ENCODE results near the gene NR4A3. TPM values are rescaled to one million over a fixed set of nuclear protein-coding genes. Genes with fewer than 3 reads are reported as not detected.
"Not testable (repeated sequence)": the region's sequence is repeated elsewhere in the genome, so short reads cannot be mapped to it uniquely, and the experiment has no call there.

The NR4A3 gene
- total RNA-seq, 1 donor from 2014 or later, result 0.05 TPM

- no peak for DNase-seq (ENCODE audit: low read depth)
These were observed 10.8 kb downstream of the NR4A3 start for GRCh38 chr9:99832558-99832864.

GRCh38 chr9:99833735-99834134 is 12.1 kb downstream of the NR4A3 start:
- DNase-seq (ENCODE audit: low read depth), result no peak

- no peak for DNase-seq (ENCODE audit: low read depth)
These were observed 12.8 kb downstream of the NR4A3 start for GRCh38 chr9:99834474-99834873.

GRCh38 chr9:99835142-99835541 is 13.5 kb downstream of the NR4A3 start:
- no peak for DNase-seq (ENCODE audit: low read depth)

GRCh38 chr9:99835581-99835980 is 13.9 kb downstream of the NR4A3 start:
- DNase-seq (ENCODE audit: low read depth), result no peak

GRCh38 chr9:99840072-99840471 is 18.4 kb downstream of the NR4A3 start:
- no peak for DNase-seq (ENCODE audit: low read depth)

GRCh38 chr9:99845063-99845462 is 23.4 kb downstream of the NR4A3 start:
- no peak for DNase-seq (ENCODE audit: low read depth)

- DNase-seq (ENCODE audit: low read depth), result no peak
These were observed 26.8 kb downstream of the NR4A3 start for GRCh38 chr9:99848447-99848846.

GRCh38 chr9:99850736-99851499 is 29.2 kb downstream of the NR4A3 start:
- no peak for DNase-seq (ENCODE audit: low read depth)

GRCh38 chr9:99851500-99851822 is 29.8 kb downstream of the NR4A3 start:
- DNase-seq (ENCODE audit: low read depth), result no peak

- no peak for DNase-seq (ENCODE audit: low read depth)
These were observed 30.9 kb downstream of the NR4A3 start for GRCh38 chr9:99852617-99853016.

- DNase-seq (ENCODE audit: low read depth), result no peak
These were observed 33.9 kb downstream of the NR4A3 start for GRCh38 chr9:99855467-99856176.

- not testable (repeated sequence) for DNase-seq (ENCODE audit: low read depth)
These were observed 35.9 kb downstream of the NR4A3 start for GRCh38 chr9:99857576-99857975.

GRCh38 chr9:99858087-99858486 is 36.4 kb downstream of the NR4A3 start:
- DNase-seq (ENCODE audit: low read depth), result no peak

GRCh38 chr9:99859243-99859980 is 37.7 kb downstream of the NR4A3 start:
- no peak for DNase-seq (ENCODE audit: low read depth)

GRCh38 chr9:99860266-99860665 is 38.6 kb downstream of the NR4A3 start:
- DNase-seq (ENCODE audit: low read depth), result no peak

- DNase-seq (ENCODE audit: low read depth), result no peak
These were observed 42.3 kb downstream of the NR4A3 start for GRCh38 chr9:99863955-99864354.

GRCh38 chr9:99866398-99866797 is 44.7 kb downstream of the NR4A3 start:
- peak; percentile 65 for DNase-seq (ENCODE audit: low read depth)

GRCh38 chr9:99867536-99867935 is 45.9 kb downstream of the NR4A3 start:
- no peak for DNase-seq (ENCODE audit: low read depth)

GRCh38 chr9:99867968-99868367 is 46.3 kb downstream of the NR4A3 start:
- DNase-seq (ENCODE audit: low read depth), result no peak

- no peak for DNase-seq (ENCODE audit: low read depth)
These were observed 47.2 kb downstream of the NR4A3 start for GRCh38 chr9:99868845-99869244.

GRCh38 chr9:99870126-99870525 is 48.4 kb downstream of the NR4A3 start:
- DNase-seq (ENCODE audit: low read depth), result no peak

Measured in myocyte (in vitro differentiated cells).